HG02678 (cell line): ENCODE results near the gene FHOD3.

ENCODE experiments used
- ATAC-seq: cut with Tn5 transposase; IDR thresholded peaks from one replicate; pipeline ENCODE4 v1.9.1; 2021; ENCODE audit warnings: mild to moderate bottlenecking, moderate library complexity; ENCODE audit not compliant: unreplicated experiment

The FHOD3 gene

GRCh38 chr18:36403896-36404820 is 106.6 kb downstream of the FHOD3 start:
- ATAC-seq: no peak

GRCh38 chr18:36405611-36406010 is 108.1 kb downstream of the FHOD3 start:
- ATAC-seq: no peak

- no peak for ATAC-seq
These were observed 109.3 kb downstream of the FHOD3 start for GRCh38 chr18:36406805-36407204.

GRCh38 chr18:36408606-36409005 is 111.1 kb downstream of the FHOD3 start:
- ATAC-seq: no peak

- ATAC-seq: no peak
These were observed 112.3 kb downstream of the FHOD3 start for GRCh38 chr18:36409779-36410178.

GRCh38 chr18:36410346-36410745 is 112.8 kb downstream of the FHOD3 start:
- ATAC-seq: no peak

GRCh38 chr18:36411745-36412168 is 114.2 kb downstream of the FHOD3 start:
- ATAC-seq: no peak

- ATAC-seq: no peak
These were observed 115.3 kb downstream of the FHOD3 start for GRCh38 chr18:36412778-36413177.

- no peak for ATAC-seq
These were observed 117.7 kb downstream of the FHOD3 start for GRCh38 chr18:36415171-36415570.

- no peak for ATAC-seq
These were observed 118.1 kb downstream of the FHOD3 start for GRCh38 chr18:36415625-36416024.

- no peak for ATAC-seq
These were observed 121.8 kb downstream of the FHOD3 start for GRCh38 chr18:36419188-36419899.

GRCh38 chr18:36419900-36420531 is 122.5 kb downstream of the FHOD3 start:
- ATAC-seq: no peak

- ATAC-seq: no peak
These were observed 123.3 kb downstream of the FHOD3 start for GRCh38 chr18:36420826-36421225.

GRCh38 chr18:36424741-36425142 is 127.2 kb downstream of the FHOD3 start:
- no peak for ATAC-seq

GRCh38 chr18:36427369-36427768 is 129.9 kb downstream of the FHOD3 start:
- ATAC-seq: no peak

- ATAC-seq: no peak
These were observed 130.3 kb downstream of the FHOD3 start for GRCh38 chr18:36427831-36428230.

GRCh38 chr18:36428431-36429029 is 131.0 kb downstream of the FHOD3 start:
- no peak for ATAC-seq

- ATAC-seq: no peak
These were observed 135.5 kb downstream of the FHOD3 start for GRCh38 chr18:36432880-36433555.

- no peak for ATAC-seq
These were observed 138.9 kb downstream of the FHOD3 start for GRCh38 chr18:36436387-36436786.

- ATAC-seq: no peak
These were observed 143.1 kb downstream of the FHOD3 start for GRCh38 chr18:36440614-36441013.
